EL (cell line): ENCODE data around the gene TTLL3.

Experiments
- DNase-seq: peaks from one replicate; pipeline ENCODE4 v3.0.0-alpha.2; 2016

Gene TTLL3

DNA sequence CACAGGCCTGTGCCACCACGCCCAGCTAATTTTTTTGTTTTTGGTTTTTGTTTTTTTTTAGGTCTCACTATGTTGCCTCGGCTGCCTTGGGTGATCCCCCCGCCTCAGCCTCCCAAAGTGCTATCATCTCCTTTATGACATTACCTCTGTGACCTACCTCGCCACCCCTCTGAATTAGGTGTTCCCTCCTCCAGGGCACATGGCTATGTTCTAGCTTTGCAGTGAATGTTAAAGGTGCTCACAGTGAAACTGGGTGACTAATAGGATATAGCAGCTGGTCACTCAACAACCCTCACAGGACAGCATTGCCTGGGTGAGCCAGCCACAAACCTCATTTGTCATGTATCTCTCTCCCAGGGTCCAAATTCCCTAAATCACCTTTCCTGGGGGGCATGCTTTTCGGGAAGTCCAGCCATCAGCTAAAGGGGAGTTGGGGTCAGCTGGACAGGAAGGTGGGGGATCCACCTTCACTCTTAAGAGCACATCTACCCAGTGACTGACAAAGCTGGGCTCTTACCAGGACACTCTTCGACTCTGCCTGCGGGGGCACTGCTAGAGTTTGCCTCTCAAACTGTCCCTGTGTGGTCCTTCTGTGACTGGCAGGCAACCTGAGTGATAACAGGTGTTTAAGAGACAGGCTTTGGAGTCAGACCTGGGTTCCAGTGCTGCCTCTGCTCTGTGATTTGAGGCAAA is 1.6 kb upstream of the TTLL3 start:
- DNase-seq, result peak; percentile 38

GRCh38 chr3:9809239-9809614 is 835 bp upstream of the TTLL3 start:
- DNase-seq, result no peak

DNA sequence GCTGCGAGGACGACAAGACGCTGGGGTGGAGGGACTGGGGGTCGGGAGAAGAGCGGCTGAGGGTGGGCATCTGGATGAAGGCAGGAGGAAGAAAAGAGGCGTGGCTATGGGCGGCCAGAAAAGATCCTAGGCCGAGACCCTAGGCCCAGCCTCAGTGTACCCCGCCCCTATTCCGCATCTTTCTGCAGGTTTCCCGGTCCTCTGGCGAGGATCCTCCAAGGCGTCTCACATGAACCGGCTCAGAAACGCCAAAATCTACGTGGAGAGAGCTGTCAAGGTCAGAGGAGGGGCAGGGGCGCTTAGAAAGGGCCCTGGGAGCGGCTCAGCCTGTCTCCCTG is 340 bp downstream of the TTLL3 start:
- no peak for DNase-seq

DNA sequence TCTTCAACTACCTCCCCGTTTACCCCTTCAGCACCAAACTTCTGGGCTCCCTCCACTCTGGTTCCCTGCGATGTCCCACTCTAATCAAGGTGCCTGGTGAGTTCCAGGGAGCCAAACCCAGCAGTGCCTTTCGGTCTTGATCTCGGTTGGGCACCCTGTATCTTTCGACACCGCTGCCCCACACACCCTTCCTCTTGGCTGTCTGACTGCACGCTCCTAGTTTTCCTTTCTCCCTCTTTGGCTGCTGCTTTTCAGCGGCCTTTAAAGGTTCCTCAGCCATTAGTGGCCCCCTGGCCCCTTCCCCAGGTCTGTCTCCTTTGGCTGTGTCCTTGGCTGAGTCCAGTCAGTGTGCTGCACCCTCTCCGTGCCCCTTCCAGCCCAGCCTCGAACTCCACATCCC is 784 bp downstream of the TTLL3 start:
- DNase-seq, result no peak

GRCh38 chr3:9812870-9813483 is 2.9 kb downstream of the TTLL3 start:
- no peak for DNase-seq

GRCh38 chr3:9815986-9816385 is 5.9 kb downstream of the TTLL3 start:
- DNase-seq, result no peak

- no peak for DNase-seq
Measured at GRCh38 chr3:9817436-9817835, 7.4 kb downstream of the TTLL3 start.

DNA sequence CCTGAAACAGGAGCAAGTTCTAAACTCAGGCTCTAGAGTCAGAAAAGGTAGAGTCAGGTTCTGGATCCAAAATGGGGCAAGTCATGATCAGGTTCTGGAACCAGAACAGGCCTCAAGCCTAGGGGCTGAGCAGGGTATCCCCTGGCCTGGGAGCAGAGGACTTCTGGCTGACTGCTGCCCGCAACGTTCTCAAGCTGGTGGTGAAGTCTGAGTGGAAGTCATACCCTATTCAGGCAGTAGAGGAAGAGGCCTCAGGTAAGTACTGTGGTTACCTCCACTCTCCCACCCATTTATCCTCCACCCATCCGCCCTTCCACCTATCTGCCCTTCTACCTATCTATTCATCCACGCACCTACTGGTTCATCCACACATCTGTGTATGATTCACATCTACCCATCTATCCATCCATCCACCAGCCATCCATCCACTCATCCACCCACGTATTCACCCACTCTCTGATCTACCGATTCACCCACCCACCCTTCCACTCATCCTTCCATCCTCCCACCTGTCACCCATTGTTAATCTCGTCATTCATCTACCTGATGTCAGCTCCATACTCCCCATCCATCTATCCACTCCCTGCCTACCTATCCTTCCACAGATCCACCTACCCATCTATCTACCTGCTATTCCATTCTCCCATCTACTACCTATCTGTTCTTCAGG is 8.7 kb downstream of the TTLL3 start:
- DNase-seq, result no peak

DNA sequence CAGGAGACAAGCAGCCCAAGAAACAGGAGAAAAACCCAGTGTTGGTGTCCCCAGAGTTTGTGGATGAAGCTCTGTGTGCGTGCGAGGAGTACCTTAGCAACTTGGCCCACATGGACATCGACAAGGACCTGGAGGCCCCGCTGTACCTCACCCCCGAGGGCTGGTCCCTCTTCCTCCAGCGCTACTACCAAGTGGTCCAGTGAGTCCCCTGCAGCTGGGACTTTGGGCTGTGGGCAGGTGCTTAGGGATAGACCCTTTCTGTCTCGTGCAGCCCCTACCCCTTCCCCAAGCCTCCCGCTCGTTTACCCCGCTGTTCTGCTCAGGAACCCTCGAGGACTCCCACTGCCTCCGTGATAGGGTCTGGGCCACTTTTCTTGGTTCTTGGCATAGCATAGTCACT is 10.5 kb downstream of the TTLL3 start:
- no peak for DNase-seq

- no peak for DNase-seq
Measured at GRCh38 chr3:9820946-9821345, 10.9 kb downstream of the TTLL3 start.

GRCh38 chr3:9825451-9826040 is 15.5 kb downstream of the TTLL3 start:
- DNase-seq, result no peak

DNA sequence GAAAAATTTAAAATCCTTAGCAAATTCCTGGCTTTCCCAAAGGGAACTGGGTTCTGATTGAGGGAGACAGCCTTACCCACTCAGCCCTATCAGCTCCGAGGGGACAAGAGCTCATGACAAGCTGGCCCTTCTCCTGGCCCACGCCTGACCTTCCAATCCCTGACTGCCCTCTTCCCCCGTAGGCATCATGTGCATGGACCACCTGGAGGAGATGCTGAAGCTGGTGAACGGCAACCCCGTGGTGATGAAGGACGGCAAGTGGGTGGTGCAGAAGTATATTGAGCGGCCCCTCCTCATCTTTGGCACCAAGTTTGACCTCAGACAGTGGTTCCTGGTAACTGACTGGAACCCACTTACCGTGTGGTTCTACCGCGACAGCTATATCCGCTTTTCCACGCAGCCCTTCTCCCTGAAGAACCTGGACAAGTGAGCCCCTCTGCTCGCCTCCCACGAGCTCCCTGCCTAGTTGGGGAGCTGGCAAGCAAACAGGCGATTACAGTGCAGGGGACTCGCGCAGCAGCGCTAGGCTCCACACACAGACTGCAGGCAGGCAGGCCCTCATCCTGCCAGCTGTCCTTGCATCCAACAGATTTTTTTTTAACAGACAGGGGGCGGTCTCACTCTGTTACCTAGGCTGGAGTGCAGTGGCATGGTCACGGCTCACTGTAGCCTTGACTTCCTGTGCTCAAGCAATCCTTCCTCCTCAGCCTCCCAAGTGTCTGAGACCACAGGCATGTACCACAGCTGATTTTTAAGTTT is 16.9 kb downstream of the TTLL3 start:
- DNase-seq, result peak; percentile 41

DNA sequence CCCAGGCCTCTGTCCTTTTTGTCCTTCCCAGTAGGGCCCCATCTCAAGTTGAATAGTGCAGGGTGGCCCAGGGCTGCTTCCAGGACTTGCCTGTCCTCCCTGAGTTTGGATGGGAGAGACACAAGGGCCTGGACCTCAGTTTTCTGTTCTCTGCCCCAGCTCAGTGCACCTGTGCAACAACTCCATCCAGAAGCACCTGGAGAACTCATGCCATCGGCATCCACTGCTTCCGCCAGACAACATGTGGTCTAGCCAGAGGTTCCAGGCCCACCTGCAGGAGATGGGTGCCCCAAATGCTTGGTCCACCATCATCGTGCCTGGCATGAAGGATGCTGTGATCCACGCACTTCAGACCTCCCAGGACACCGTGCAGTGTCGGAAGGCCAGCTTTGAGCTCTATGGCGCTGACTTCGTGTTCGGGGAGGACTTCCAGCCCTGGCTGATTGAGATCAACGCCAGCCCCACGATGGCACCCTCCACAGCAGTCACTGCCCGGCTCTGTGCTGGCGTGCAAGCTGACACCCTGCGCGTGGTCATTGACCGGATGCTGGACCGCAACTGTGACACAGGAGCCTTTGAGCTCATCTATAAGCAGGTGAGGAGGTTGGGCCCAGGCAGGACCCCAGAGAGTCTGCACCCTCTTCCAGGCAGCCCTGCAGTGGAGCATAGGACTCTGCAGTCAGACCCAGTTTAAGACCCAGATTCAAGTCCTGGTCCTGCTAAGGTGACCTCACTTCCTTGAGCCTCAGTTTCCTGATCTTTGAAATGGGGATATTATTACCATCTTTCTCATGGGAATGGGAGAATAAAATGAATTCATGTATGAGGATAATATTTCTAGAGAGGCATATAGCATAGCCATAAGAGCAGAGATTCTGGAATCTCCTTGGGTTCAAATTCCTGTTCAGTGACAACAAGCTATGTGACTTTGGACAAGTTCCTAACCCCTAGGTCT is 19.0 kb downstream of the TTLL3 start:
- no peak for DNase-seq

DNA sequence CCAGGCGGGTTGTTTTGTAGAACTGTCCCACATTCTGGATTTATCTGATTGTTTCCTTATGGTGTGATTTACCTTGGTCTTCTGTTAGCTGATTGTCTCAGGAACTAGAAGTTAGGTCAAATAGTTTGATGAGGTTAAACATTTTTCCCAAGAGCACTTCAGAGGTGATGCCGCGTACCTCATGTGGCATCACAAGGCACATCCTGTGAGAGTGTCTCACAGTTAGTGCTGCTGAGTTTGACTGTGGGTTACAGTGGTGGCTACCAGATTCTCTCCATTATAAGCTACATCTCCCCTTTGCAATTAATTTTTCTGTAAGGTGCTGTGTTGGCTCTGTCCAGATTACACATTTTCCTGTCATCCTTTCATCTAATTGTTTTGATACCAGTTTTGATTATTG is 21.2 kb downstream of the TTLL3 start:
- no peak for DNase-seq

GRCh38 chr3:9833078-9833477 is 23.0 kb downstream of the TTLL3 start:
- DNase-seq, result no peak

- DNase-seq, result no peak
Measured at GRCh38 chr3:9834520-9835380, 24.7 kb downstream of the TTLL3 start.

DNA sequence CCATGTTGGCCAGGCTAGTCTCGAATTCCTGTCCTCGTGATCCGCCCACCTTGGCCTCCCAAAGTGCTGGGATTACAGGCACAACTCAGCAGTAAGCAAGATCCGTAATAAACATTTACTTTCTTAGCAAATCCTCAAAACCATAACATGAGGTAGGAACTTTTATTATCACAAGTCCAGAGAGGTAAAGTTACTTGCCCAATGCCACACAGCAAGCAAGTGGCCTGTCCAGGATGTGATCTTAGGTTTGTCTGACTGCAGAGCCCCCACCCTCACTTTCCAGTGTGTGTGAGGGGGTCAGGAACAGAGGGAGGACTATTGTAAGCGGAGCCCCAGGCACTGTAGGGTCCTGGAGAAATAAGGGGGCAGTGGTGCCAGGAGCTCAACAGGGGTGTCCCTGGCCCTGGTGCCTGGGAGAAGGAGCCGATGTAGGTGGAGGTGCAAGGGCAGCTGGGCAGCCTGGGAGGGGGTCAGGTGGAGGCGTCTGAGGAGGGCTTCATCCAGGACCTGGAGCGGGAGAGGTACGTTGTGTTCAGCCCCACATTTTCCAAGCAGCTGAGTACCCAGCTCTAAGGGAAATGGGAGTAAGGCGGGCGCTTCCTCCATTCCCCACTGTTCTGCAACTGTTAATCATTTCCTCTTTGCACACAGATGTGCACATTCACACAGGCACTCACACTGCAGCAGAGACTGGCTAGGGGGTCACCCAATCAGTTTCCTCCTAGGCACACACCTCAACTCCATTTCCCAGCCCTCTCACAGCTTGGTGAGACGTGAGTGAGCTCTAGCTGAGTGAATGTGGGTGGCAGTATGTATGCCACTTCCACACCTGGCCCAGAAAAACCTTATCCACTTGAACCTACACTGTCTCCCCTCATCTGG is 27.9 kb downstream of the TTLL3 start:
- no peak for DNase-seq

GRCh38 chr3:9838856-9839255 is 28.8 kb downstream of the TTLL3 start:
- no peak for DNase-seq

GRCh38 chr3:9841015-9841414 is 31.0 kb downstream of the TTLL3 start:
- DNase-seq, result no peak
